Measurements from ENCODE around the gene SPACA7. TPM values are rescaled to one million over a fixed set of nuclear protein-coding genes. Genes with fewer than 3 reads are reported as not detected.
A peak's percentile ranks its signal among the peaks of the same experiment; 100 is the strongest.

The SPACA7 gene
- total and polyA plus RNA-seq, 8 donors = not detected

DNA sequence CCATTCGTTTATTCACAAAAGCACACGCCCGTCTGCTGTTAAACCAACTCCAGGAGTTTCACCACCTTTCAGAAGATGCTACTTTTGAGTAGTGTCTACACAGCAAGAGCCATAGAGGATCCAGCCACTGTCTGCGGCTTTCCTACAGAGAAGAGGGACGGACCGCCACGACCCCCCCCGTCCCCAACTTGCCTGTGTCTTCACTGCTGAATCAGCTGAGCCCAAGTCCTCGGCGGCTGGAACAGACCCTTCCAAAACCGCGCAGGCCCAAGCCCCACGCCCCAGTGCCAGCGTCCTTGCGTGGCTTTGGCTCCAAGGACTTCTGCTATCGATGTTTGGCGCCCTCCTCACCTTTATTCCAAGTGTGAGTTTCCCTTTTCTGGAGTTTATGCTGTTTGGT, 65.1 kb downstream of the SPACA7 start:
- intact Hi-C loops (cut with DNase I) = loop anchor here in 2 of 3 donors (5.0 kb wide), 2 partner anchors 964 to 969 kb away; no protein-coding TSS in a partner anchor
- 66 to 85% methylated on average over 17 of the region's 17 CpGs for WGBS, 2 donors
- H3K27me3 ChIP-seq = peaks cover 0 to 10% (median 0%) of the 10 kb centered on the region in 4 donors
- no peak for FAIRE-seq
- no peaks in the 10 kb centered on the region for H3K4me1 ChIP-seq
- no peaks in the 10 kb centered on the region for H3K36me3 ChIP-seq
- no peak overlapping the region for H3K27ac ChIP-seq
- no peak for ATAC-seq
- no peaks in the 10 kb centered on the region for H3K9me3 ChIP-seq
- peak in 1 of 6 donors; percentile 31 for DNase-seq
- no peak overlapping the region for H3K4me3 ChIP-seq
- TF ChIP-seq, protein P1, sequence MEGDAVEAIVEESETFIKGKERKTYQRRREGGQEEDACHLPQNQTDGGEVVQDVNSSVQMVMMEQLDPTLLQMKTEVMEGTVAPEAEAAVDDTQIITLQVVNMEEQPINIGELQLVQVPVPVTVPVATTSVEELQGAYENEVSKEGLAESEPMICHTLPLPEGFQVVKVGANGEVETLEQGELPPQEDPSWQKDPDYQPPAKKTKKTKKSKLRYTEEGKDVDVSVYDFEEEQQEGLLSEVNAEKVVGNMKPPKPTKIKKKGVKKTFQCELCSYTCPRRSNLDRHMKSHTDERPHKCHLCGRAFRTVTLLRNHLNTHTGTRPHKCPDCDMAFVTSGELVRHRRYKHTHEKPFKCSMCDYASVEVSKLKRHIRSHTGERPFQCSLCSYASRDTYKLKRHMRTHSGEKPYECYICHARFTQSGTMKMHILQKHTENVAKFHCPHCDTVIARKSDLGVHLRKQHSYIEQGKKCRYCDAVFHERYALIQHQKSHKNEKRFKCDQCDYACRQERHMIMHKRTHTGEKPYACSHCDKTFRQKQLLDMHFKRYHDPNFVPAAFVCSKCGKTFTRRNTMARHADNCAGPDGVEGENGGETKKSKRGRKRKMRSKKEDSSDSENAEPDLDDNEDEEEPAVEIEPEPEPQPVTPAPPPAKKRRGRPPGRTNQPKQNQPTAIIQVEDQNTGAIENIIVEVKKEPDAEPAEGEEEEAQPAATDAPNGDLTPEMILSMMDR (IDR thresholded peaks at IDR 0.05) = no peak

DNA sequence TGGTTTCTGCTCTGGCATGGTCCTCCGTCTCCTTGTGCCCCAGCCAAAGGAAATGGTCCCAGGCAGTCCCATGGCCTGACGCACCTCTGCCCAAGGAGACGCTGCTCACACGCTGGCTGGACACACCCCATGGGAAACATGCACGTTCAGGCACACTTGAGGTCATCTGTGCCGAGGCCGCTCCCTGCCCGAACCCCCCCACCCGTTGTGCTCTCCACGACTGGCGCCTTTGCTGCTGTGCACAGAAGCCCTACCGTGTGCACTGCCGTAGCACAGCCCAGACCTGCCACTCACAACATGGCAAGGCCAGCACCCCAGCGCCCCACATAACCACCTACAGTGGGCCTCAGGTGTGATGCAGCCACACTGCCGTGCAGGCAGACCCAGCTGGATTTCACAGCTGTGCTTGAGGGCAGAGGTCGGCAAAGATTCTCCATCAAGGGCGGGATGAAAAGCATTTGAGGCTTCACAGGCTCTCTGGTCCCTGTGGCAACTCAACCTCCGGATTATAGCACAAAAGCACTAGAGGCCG, 65.7 kb downstream of the SPACA7 start:
- H3K27me3 ChIP-seq = peaks cover 0 to 10% (median 0%) of the 10 kb centered on the region in 4 donors
- DNase-seq (peak in 1 of 6 donors; percentile 35), ATAC-seq (no peak), FAIRE-seq (no peak)
- no peaks in the 10 kb centered on the region for H3K9me3 ChIP-seq
- H3K4me3 ChIP-seq = no peak overlapping the region
- WGBS, 2 donors = 58 to 73% methylated on average over 19 of the region's 19 CpGs
- H3K27ac ChIP-seq = no peak overlapping the region
- TF ChIP-seq, protein P1 (IDR thresholded peaks at IDR 0.05) = no peak
- intact Hi-C loops (cut with DNase I) = loop anchor here in 2 of 3 donors (5.0 kb wide), 2 partner anchors 965 to 970 kb away; no protein-coding TSS in a partner anchor
- no peaks in the 10 kb centered on the region for H3K4me1 ChIP-seq
- H3K36me3 ChIP-seq = no peaks in the 10 kb centered on the region

GRCh38 chr13:112442483-112443090, 66.4 kb downstream of the SPACA7 start:
- Histone ChIP-seq H3K27me3 (peaks cover 0 to 10% (median 0%) of the 10 kb centered on the region in 4 donors), H3K9me3 (no peaks in the 10 kb centered on the region), H3K36me3 (no peaks in the 10 kb centered on the region), H3K4me3 (no peak overlapping the region), H3K27ac (no peak overlapping the region), H3K4me1 (no peaks in the 10 kb centered on the region)
- ATAC-seq (no peak), FAIRE-seq (no peak), DNase-seq (peak in 1 of 6 donors; percentile 21)
- intact Hi-C loops (cut with DNase I) = loop anchor here in 2 of 3 donors (5.0 kb wide), 2 partner anchors 965 to 970 kb away; no protein-coding TSS in a partner anchor
- WGBS, 2 donors = 29% methylated on average over 21 of the region's 21 CpGs
- TF ChIP-seq, protein P1 (IDR thresholded peaks at IDR 0.05) = no peak

GRCh38 chr13:112443191-112443994, 67.2 kb downstream of the SPACA7 start:
- ATAC-seq (peak; percentile 55 to 79 (median 72)), FAIRE-seq (no peak), DNase-seq (peak in 1 of 6 donors; percentile 73)
- 14 to 20% methylated on average over 31 of the region's 31 CpGs for WGBS, 2 donors
- H3K9me3 ChIP-seq = no peaks in the 10 kb centered on the region
- H3K27ac ChIP-seq = no peak overlapping the region
- H3K4me3 ChIP-seq = no peak overlapping the region
- H3K27me3 ChIP-seq = peaks cover 0 to 10% (median 0%) of the 10 kb centered on the region in 4 donors
- TF ChIP-seq, protein P1 (IDR thresholded peaks at IDR 0.05) = peak in 1 of 4 donors; percentile 6
- intact Hi-C loops (cut with DNase I) = loop anchor here in 2 of 3 donors (5.0 kb wide), 2 partner anchors 966 to 971 kb away; no protein-coding TSS in a partner anchor
- H3K4me1 ChIP-seq = no peaks in the 10 kb centered on the region
- no peaks in the 10 kb centered on the region for H3K36me3 ChIP-seq
